ENCODE data around the gene ZSCAN5A. TPM values are rescaled to one million over a fixed set of nuclear protein-coding genes. Genes with fewer than 3 reads are reported as not detected.
"Not testable (repeated sequence)": the region's sequence is repeated elsewhere in the genome, so short reads cannot be mapped to it uniquely, and the experiment has no call there.

ZSCAN5A gene
- total and polyA plus RNA-seq, 8 donors: 4.4 to 8.1 (median 5.5) TPM

GRCh38 chr19:56189785-56190184 lies 124.9 kb downstream of the ZSCAN5A start:
- Histone ChIP-seq H3K27ac (no peak overlapping the region), H3K27me3 (no peaks in the 10 kb centered on the region), H3K4me1 (no peaks in the 10 kb centered on the region), H3K9me3 (no peaks in the 10 kb centered on the region), H3K4me3 (no peak overlapping the region), H3K36me3 (no peaks in the 10 kb centered on the region)
- DNase-seq (no peak), ATAC-seq (no peak), FAIRE-seq (no peak)
- WGBS, 2 donors: 67 to 71% methylated on average over 17 of the region's 17 CpGs
- no peak for TF ChIP-seq CTCF (IDR thresholded peaks at IDR 0.05)
- intact Hi-C loops (cut with DNase I): no loop called here

- H3K27me3 ChIP-seq: no peaks in the 10 kb centered on the region
- no peak for ATAC-seq
- intact Hi-C loops (cut with DNase I): loop anchor here in 1 of 3 donors (5.0 kb wide), 1 partner anchor 75 kb away; no protein-coding TSS in a partner anchor
- no peaks in the 10 kb centered on the region for H3K36me3 ChIP-seq
- H3K4me3 ChIP-seq: no peak overlapping the region
- FAIRE-seq: no peak
- H3K9me3 ChIP-seq: no peaks in the 10 kb centered on the region
- H3K4me1 ChIP-seq: no peaks in the 10 kb centered on the region
- no peak overlapping the region for H3K27ac ChIP-seq
- no peak for TF ChIP-seq CTCF (IDR thresholded peaks at IDR 0.05)
- 52 to 56% methylated on average over 11 of the region's 11 CpGs for WGBS, 2 donors
- no peak for DNase-seq
Measured at GRCh38 chr19:56177564-56178243, 136.9 kb downstream of the ZSCAN5A start.

GRCh38 chr19:56176881-56177280 lies 137.8 kb downstream of the ZSCAN5A start:
- no peaks in the 10 kb centered on the region for H3K4me1 ChIP-seq
- no peaks in the 10 kb centered on the region for H3K36me3 ChIP-seq
- H3K4me3 ChIP-seq: no peak overlapping the region
- no peak overlapping the region for H3K27ac ChIP-seq
- intact Hi-C loops (cut with DNase I): loop anchor here in 1 of 3 donors (5.0 kb wide), 1 partner anchor 75 kb away; no protein-coding TSS in a partner anchor
- WGBS, 2 donors: 65 to 66% methylated on average over 18 of the region's 18 CpGs
- no peak for FAIRE-seq
- H3K9me3 ChIP-seq: no peaks in the 10 kb centered on the region
- no peak for TF ChIP-seq CTCF (IDR thresholded peaks at IDR 0.05)
- no peak for ATAC-seq
- H3K27me3 ChIP-seq: no peaks in the 10 kb centered on the region
- no peak for DNase-seq

GRCh38 chr19:56176310-56176709 lies 138.3 kb downstream of the ZSCAN5A start:
- H3K4me3 ChIP-seq, FAIRE-seq, H3K27me3 ChIP-seq, ATAC-seq, H3K4me1 ChIP-seq, DNase-seq, H3K27ac ChIP-seq, H3K36me3 ChIP-seq, H3K9me3 ChIP-seq: not testable (repeated sequence)
- WGBS, 2 donors: 59 to 65% methylated on average over 9 to 11 of the region's 11 CpGs
- intact Hi-C loops (cut with DNase I): loop anchor here in 1 of 3 donors (5.0 kb wide), 1 partner anchor 74 kb away; no protein-coding TSS in a partner anchor

- intact Hi-C loops (cut with DNase I): loop anchor here in 1 of 3 donors (5.0 kb wide), 1 partner anchor 74 kb away; no protein-coding TSS in a partner anchor
- H3K27me3 ChIP-seq, H3K27ac ChIP-seq, H3K4me1 ChIP-seq, H3K9me3 ChIP-seq, FAIRE-seq, DNase-seq, H3K4me3 ChIP-seq, ATAC-seq, H3K36me3 ChIP-seq: not testable (repeated sequence)
- 41 to 60% methylated on average over 14 to 15 of the region's 15 CpGs for WGBS, 2 donors
Measured at GRCh38 chr19:56175861-56176307, 138.8 kb downstream of the ZSCAN5A start, which contains the start of gene GALP. Gene GALP, plus strand, starts transcription at chr19:56176008. Its CDS starts 1,101 bp downstream, at chr19:56177109.

GRCh38 chr19:56174550-56174949 lies 140.1 kb downstream of the ZSCAN5A start:
- no peak for TF ChIP-seq CTCF (IDR thresholded peaks at IDR 0.05)
- 22 to 32% methylated on average over 11 of the region's 11 CpGs for WGBS, 2 donors
- H3K9me3 ChIP-seq: no peaks in the 10 kb centered on the region
- H3K4me3 ChIP-seq: no peak overlapping the region
- no peaks in the 10 kb centered on the region for H3K4me1 ChIP-seq
- DNase-seq (no peak), ATAC-seq (no peak), FAIRE-seq (no peak)
- intact Hi-C loops (cut with DNase I): loop anchor here in 1 of 3 donors (5.0 kb wide), 1 partner anchor 72 kb away; no protein-coding TSS in a partner anchor
- H3K27ac ChIP-seq: no peak overlapping the region
- H3K36me3 ChIP-seq: no peaks in the 10 kb centered on the region
- no peaks in the 10 kb centered on the region for H3K27me3 ChIP-seq

All from pancreas (tissue), 10 donors.